Erythroblast (primary cell): Measurements from ENCODE around the gene ATP13A5.

ENCODE experiments used
- GATA1 ChIP-seq: IDR thresholded peaks from 2 replicates; pipeline ENCODE4 v1.6.1; 2011; ENCODE audit warnings: low read depth, mild to moderate bottlenecking, control low read depth, low read length, moderate library complexity
- POLR2A ChIP-seq: IDR thresholded peaks from 2 replicates; pipeline ENCODE4 v1.6.1; 2011; ENCODE audit warnings: mild to moderate bottlenecking, low read length

GRCh38 chr3:193229851-193230420 lies 148.6 kb downstream of the ATP13A5 start:
- TF ChIP-seq POLR2A (no peak), GATA1 (no peak)
